Measurements from ENCODE around the gene TPP1.

DNA sequence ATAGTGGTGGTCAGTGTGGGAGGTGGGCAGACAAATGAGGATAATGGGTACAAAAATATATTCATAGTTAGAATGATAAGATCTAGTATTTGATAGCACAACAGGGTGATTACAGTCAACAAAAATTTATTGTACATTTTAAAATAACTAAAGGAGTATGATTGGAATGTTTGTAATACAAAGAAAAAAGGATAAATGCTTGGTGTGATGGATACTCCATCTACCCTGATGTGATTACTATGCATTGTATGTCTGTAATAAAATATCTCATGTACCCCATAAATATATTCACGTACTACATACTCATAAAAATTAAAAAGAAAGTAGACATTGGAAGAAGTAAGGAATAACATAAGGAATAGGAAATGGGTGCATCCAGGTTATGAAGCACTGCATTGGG is 31.2 kb downstream of the TPP1 start:
- TF ChIP-seq FOXA1 (IDR thresholded peaks at IDR 0.05): no peak
- TF ChIP-seq FOXA1 (CRISPR knock-in tag; IDR thresholded peaks at IDR 0.05): no peak
- TF ChIP-seq, protein P1, sequence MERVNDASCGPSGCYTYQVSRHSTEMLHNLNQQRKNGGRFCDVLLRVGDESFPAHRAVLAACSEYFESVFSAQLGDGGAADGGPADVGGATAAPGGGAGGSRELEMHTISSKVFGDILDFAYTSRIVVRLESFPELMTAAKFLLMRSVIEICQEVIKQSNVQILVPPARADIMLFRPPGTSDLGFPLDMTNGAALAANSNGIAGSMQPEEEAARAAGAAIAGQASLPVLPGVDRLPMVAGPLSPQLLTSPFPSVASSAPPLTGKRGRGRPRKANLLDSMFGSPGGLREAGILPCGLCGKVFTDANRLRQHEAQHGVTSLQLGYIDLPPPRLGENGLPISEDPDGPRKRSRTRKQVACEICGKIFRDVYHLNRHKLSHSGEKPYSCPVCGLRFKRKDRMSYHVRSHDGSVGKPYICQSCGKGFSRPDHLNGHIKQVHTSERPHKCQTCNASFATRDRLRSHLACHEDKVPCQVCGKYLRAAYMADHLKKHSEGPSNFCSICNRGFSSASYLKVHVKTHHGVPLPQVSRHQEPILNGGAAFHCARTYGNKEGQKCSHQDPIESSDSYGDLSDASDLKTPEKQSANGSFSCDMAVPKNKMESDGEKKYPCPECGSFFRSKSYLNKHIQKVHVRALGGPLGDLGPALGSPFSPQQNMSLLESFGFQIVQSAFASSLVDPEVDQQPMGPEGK (CRISPR knock-in tag; IDR thresholded peaks at IDR 0.05): no peak
- TF ChIP-seq JUNB (CRISPR knock-in tag; IDR thresholded peaks at IDR 0.05; ENCODE audit: borderline replicate concordance): no peak
- no peak for TF ChIP-seq TAF1 (CRISPR knock-in tag; IDR thresholded peaks at IDR 0.05)
- TF ChIP-seq, protein P2, sequence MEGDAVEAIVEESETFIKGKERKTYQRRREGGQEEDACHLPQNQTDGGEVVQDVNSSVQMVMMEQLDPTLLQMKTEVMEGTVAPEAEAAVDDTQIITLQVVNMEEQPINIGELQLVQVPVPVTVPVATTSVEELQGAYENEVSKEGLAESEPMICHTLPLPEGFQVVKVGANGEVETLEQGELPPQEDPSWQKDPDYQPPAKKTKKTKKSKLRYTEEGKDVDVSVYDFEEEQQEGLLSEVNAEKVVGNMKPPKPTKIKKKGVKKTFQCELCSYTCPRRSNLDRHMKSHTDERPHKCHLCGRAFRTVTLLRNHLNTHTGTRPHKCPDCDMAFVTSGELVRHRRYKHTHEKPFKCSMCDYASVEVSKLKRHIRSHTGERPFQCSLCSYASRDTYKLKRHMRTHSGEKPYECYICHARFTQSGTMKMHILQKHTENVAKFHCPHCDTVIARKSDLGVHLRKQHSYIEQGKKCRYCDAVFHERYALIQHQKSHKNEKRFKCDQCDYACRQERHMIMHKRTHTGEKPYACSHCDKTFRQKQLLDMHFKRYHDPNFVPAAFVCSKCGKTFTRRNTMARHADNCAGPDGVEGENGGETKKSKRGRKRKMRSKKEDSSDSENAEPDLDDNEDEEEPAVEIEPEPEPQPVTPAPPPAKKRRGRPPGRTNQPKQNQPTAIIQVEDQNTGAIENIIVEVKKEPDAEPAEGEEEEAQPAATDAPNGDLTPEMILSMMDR (CRISPR knock-in tag; IDR thresholded peaks at IDR 0.05): no peak
- TF ChIP-seq, protein P3, sequence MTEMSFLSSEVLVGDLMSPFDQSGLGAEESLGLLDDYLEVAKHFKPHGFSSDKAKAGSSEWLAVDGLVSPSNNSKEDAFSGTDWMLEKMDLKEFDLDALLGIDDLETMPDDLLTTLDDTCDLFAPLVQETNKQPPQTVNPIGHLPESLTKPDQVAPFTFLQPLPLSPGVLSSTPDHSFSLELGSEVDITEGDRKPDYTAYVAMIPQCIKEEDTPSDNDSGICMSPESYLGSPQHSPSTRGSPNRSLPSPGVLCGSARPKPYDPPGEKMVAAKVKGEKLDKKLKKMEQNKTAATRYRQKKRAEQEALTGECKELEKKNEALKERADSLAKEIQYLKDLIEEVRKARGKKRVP (CRISPR knock-in tag; IDR thresholded peaks at IDR 0.05): no peak
- TF ChIP-seq ZFX (CRISPR knock-in tag; IDR thresholded peaks at IDR 0.05; ENCODE audit: low read depth): no peak
- no peak for TF ChIP-seq MATR3 (CRISPR knock-in tag; IDR thresholded peaks at IDR 0.05)
- TF ChIP-seq GATAD1 (CRISPR knock-in tag; IDR thresholded peaks at IDR 0.05): no peak
- TF ChIP-seq EZH2 (conservative IDR thresholded peaks at IDR 0.05; ENCODE audit: low read depth, low read length): no peak
- no peak for TF ChIP-seq SOX5 (CRISPR knock-in tag; IDR thresholded peaks at IDR 0.05; ENCODE audit: borderline replicate concordance)
- no peak for TF ChIP-seq ADNP (CRISPR knock-in tag; IDR thresholded peaks at IDR 0.05)
- TF ChIP-seq ZNF777 (CRISPR knock-in tag; IDR thresholded peaks at IDR 0.05): no peak

All from HepG2 (cell line).